Transverse colon (tissue), 4 donors: ENCODE measurements around the gene CISD3. TPM values are rescaled to one million over a fixed set of nuclear protein-coding genes. Genes with fewer than 3 reads are reported as not detected.

Experiments
- DNase-seq: peaks from one replicate; pipeline ENCODE4 v3.0.0-alpha.2; 2019
- H3K27ac ChIP-seq, 4 donors: fragments of 200-600 bp; sonication (generic); 2 replicates each; pipeline ENCODE4 v1.5.1; 2016 to 2018; ENCODE audit warnings: inconsistent platforms in 4 of 4
- H3K27me3 ChIP-seq: fragments of 200-600 bp; sonication (generic); 2 replicates; pipeline ENCODE4 v1.5.1; 2017; ENCODE audit warnings: inconsistent platforms
- H3K36me3 ChIP-seq, 4 donors: fragments of 200-600 bp; sonication (generic); 2 replicates each; pipeline ENCODE4 v1.5.1; 2017 to 2019; ENCODE audit warnings: inconsistent platforms in 4 of 4
- H3K4me1 ChIP-seq, 4 donors: fragments of 200-600 bp; sonication (generic); 2 replicates each; pipeline ENCODE4 v1.5.1; 2017 to 2020; ENCODE audit warnings: inconsistent platforms in 4 of 4
- H3K4me3 ChIP-seq, 4 donors: fragments of 200-600 bp; sonication (generic); 1 replicate in 1 of 4; 2 replicates in 3 of 4; pipeline versions ENCODE4 v1.5.1 to v1.6.1; 2017 to 2019; ENCODE audit warnings: inconsistent platforms in 4 of 4
- H3K9me3 ChIP-seq, 2 donors: fragments of 200-600 bp; sonication (generic); 2 replicates each; pipeline ENCODE4 v1.5.1; 2017 to 2019; ENCODE audit warnings: inconsistent platforms in 2 of 2
- EP300 ChIP-seq: sonication (generic); formaldehyde crosslinking; IDR thresholded peaks from one replicate; pipeline ENCODE4 v1.6.1; 2017; ENCODE audit warnings: antibody characterized with exemption, low read depth
- POLR2A ChIP-seq: fragments of 450-650 bp; IDR thresholded peaks from one replicate; pipeline ENCODE4 v1.6.1; 2016; ENCODE audit warnings: antibody characterized with exemption, mild to moderate bottlenecking, moderate library complexity
- POLR2AphosphoS5 ChIP-seq, 3 donors: sonication (generic); formaldehyde crosslinking; IDR thresholded peaks; one replicate each; pipeline ENCODE4 v1.6.1; 2016; ENCODE audit warnings: antibody characterized with exemption in 3 of 3
- WGBS, 2 donors: methylation state at CpG; one replicate each; pipeline ENCODE4 v1.1.5; 2018; ENCODE audit warnings: low coverage in 1 of 2; 5-methylcytosine and 5-hydroxymethylcytosine counted together
- in situ Hi-C, 4 donors: fragments of 200-750 bp; cut with MboI; loops; one replicate each; pipeline versions ENCODE4 v1.15.0 to v1.15.1; 2017; ENCODE audit warnings: low sequenced_read_pairs in 3 of 4, low pct_ligation_motif_present in 1 of 4, low pct_unique_long_range_greater_than_20kb in 1 of 4
- intact Hi-C: fragments of 100-400 bp; cut with DNase I; formaldehyde crosslinking; loops from one replicate; pipeline ENCODE4 v1.15.1; 2023; ENCODE audit warnings: low total_unique reads
- total RNA-seq, 4 donors: library from RNA; depleted of rRNA; stranded (reverse); fragments of >200 nt; gene quantifications; one replicate each; pipeline ENCODE4 v1.1.0, GENCODE V29; 2016
- TF ChIP-seq, protein P1 (sequence below), 5 experiments: fragments of 200-600 bp in 3 of 5; fragments of 450-650 bp in 2 of 5; sonication (generic) in 3 of 5; IDR thresholded peaks; 1 replicate in 2 of 5; 2 replicates in 3 of 5; pipeline ENCODE4 v1.5.1; 2016 to 2017; ENCODE audit warnings: antibody characterized with exemption in 5 of 5, inconsistent platforms in 3 of 5, mild to moderate bottlenecking in 2 of 5, moderate library complexity in 1 of 5

CISD3 gene
- total RNA-seq, 4 donors from 2014 or later, result 11.2 to 35.0 (median 20.5) TPM

DNA sequence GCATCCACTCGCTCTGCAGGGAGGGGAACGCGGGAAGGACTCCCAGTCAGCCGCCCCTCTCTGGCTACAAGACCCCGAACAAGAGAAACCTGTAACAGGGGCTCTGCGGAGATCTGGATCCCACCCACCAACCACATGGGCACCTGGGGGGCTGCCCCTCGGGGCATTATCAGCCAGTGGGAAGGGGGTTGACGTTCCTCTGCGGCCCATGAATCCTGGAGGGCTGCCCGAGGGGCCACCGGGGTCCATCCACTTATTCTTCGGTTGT, 19.8 kb downstream of the CISD3 start:
- intact Hi-C loops (no loop called here), in situ Hi-C loops (no loop called here)
- Histone ChIP-seq H3K27ac (peak overlapping the region; percentile 88 to 96 (median 89)), H3K36me3 (peaks cover 0 to 9% (median 0%) of the 10 kb centered on the region in 4 donors), H3K4me1 (peaks cover 10 to 74% (median 50%) of the 10 kb centered on the region in 4 donors), H3K9me3 (no peaks in the 10 kb centered on the region), H3K4me3 (peak overlapping the region; percentile 52 to 95 (median 61)), H3K27me3 (no peaks in the 10 kb centered on the region)
- no peak for DNase-seq
- TF ChIP-seq, protein P1, sequence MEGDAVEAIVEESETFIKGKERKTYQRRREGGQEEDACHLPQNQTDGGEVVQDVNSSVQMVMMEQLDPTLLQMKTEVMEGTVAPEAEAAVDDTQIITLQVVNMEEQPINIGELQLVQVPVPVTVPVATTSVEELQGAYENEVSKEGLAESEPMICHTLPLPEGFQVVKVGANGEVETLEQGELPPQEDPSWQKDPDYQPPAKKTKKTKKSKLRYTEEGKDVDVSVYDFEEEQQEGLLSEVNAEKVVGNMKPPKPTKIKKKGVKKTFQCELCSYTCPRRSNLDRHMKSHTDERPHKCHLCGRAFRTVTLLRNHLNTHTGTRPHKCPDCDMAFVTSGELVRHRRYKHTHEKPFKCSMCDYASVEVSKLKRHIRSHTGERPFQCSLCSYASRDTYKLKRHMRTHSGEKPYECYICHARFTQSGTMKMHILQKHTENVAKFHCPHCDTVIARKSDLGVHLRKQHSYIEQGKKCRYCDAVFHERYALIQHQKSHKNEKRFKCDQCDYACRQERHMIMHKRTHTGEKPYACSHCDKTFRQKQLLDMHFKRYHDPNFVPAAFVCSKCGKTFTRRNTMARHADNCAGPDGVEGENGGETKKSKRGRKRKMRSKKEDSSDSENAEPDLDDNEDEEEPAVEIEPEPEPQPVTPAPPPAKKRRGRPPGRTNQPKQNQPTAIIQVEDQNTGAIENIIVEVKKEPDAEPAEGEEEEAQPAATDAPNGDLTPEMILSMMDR (IDR thresholded peaks at IDR 0.05), result no peak
- whole genome bisulfite sequencing, 2 donors, result 18% methylated on average over 12 of the region's 12 CpGs; no CpG with 5 or more reads in 1 of the 2 donors

DNA sequence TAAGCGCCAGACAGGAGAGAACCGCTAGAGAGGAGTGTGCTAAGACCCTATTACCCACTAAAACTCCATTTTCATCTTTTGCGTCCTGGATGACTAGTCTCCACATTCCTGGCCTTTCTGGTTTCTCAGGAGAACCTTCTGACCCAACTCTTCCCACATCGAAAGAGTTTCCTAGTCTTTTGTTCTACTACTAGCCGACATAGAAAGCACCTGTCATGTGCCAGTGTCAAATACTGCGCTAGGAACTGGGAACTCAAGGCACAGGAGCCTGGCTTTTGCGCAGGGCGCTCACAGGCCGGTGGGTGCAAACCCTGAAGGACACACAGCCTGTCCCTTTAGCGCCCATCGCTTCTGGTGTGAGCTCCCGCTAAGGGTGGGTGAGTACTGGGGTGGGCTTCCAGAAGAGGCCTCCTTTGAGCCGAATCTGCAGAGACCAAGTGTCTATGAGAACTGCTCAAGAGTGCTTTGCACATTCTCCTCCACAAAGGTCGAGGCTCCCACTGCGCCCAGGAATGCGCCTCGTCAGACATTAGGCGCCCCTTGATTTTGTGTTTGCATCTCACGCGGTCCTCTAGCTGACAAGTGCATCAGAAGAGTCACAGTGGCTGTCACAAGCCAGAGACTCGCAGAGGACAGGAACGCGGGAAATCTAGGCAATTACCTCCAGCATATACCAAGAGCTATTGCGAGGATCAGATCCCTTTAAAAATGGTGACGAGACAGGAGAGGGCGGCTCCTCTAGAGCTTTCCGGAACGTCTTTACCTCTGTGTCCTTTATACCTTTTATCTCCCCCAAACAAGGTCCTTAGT, 20.4 kb downstream of the CISD3 start:
- no peak for TF ChIP-seq POLR2AphosphoS5 (IDR thresholded peaks at IDR 0.05)
- no peak for TF ChIP-seq POLR2A
- TF ChIP-seq EP300, result no peak
- TF ChIP-seq, protein P1 (IDR thresholded peaks at IDR 0.05), result no peak
- 6 to 34% methylated on average over 5 to 28 of the region's 28 CpGs for WGBS, 2 donors
- Histone ChIP-seq H3K27ac (peak overlapping the region; percentile 88 to 96 (median 89)), H3K27me3 (no peaks in the 10 kb centered on the region), H3K36me3 (peaks cover 0 to 9% (median 0%) of the 10 kb centered on the region in 4 donors), H3K9me3 (no peaks in the 10 kb centered on the region), H3K4me1 (peaks cover 10 to 73% (median 50%) of the 10 kb centered on the region in 4 donors), H3K4me3 (peak overlapping the region in 3 of 4 donors; percentile 76 to 95 (median 87))
- intact Hi-C loops (no loop called here), in situ Hi-C loops (no loop called here)
- no peak for DNase-seq

GRCh38 chr17:38751144-38751807, 21.1 kb downstream of the CISD3 start:
- peaks cover 9 to 65% (median 49%) of the 10 kb centered on the region in 4 donors for H3K4me1 ChIP-seq
- H3K36me3 ChIP-seq, result peaks cover 0 to 14% (median 3%) of the 10 kb centered on the region in 4 donors
- no peak for TF ChIP-seq EP300
- TF ChIP-seq, protein P1 (IDR thresholded peaks at IDR 0.05), result no peak
- no peak for TF ChIP-seq POLR2A
- no peak for TF ChIP-seq POLR2AphosphoS5 (IDR thresholded peaks at IDR 0.05)
- DNase-seq, result no peak
- peak overlapping the region; percentile 88 to 96 (median 89) for H3K27ac ChIP-seq
- 4 to 5% methylated on average over 9 to 10 of the region's 10 CpGs for WGBS, 2 donors
- H3K9me3 ChIP-seq, result no peaks in the 10 kb centered on the region
- H3K4me3 ChIP-seq, result peak overlapping the region in 3 of 4 donors; percentile 76 to 95 (median 87)
- no peaks in the 10 kb centered on the region for H3K27me3 ChIP-seq
- intact Hi-C loops (no loop called here), in situ Hi-C loops (no loop called here)

- Histone ChIP-seq H3K4me3 (peak overlapping the region; percentile 39 to 95 (median 82)), H3K27ac (peak overlapping the region; percentile 88 to 96 (median 89)), H3K27me3 (no peaks in the 10 kb centered on the region), H3K9me3 (no peaks in the 10 kb centered on the region), H3K36me3 (peaks cover 0 to 19% (median 5%) of the 10 kb centered on the region in 4 donors), H3K4me1 (peaks cover 3 to 59% (median 43%) of the 10 kb centered on the region in 4 donors)
- peak; percentile 88 for DNase-seq
- WGBS, 2 donors, result 0 to 1% methylated on average over 27 to 44 of the region's 44 CpGs
- in situ Hi-C loops, result no loop called here
- intact Hi-C loops, result no loop called here
- TF ChIP-seq EP300 (no peak), POLR2AphosphoS5 (IDR thresholded peaks at IDR 0.05) (peak in 2 of 3 donors; percentile 11 to 27)
Observed at GRCh38 chr17:38751808-38752307, 21.7 kb downstream of the CISD3 start.
